Islet precursor cell (in vitro differentiated cells): ENCODE measurements around the gene SLC8A1.

ENCODE experiments used
- DNase-seq: peaks from one replicate; pipeline ENCODE4 v3.0.0-alpha.2; 2018

The SLC8A1 gene

DNA sequence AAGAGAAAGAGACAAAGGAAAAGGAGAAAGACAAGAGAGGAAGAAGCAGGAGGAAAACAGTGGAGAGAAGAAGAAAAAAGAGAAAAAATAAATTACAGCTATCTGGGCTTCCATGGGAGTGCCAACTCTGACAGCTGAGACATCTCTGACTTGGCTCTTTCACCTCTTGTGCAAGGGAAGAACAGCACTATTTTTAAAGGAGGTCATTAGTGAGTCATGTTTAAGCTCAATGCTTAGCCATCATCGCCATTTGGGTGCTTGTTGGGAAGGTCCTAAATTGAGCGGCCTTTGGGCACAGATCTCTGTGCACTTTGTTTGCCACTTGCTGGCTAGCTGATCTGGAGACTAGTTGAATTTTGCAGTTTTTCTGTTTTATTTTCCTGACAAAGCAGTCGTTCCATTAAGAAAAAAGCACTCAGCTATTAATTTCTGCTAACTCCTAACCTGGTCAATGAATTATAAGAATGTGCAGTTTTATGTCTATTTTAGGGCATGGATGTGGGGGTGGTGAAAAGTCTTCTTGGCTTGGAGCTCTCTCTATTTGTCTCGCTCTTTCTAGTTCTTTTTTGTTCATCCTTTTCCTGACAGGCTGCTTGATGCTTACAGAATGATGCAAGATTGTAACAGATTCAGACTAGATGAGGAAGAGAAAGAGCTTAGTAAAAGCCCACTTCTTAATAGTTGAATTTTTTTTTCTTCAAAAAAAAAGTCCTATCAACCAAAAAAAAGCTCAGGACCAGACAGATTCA is 231.5 kb downstream of the SLC8A1 start:
- DNase-seq: peak; percentile 64

DNA sequence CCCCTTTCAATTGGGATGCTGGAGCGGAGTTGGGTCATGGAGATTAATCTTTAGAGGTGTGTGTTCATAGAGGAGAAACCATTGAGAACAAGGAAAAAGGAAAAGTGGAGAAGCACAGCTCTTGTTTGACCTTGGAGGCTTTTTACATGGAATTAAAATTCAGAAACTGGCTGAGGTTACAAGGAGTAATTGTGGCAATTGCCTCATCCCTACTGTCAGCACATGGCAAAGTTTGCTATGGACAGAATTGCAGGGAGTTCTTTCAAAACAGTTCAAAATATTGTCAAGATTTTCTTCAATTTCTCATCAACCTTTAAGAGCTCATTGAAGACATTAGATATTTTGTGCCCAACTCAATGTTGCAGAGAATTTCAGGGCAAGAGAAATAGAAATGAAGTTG is 232.7 kb downstream of the SLC8A1 start:
- no peak for DNase-seq

DNA sequence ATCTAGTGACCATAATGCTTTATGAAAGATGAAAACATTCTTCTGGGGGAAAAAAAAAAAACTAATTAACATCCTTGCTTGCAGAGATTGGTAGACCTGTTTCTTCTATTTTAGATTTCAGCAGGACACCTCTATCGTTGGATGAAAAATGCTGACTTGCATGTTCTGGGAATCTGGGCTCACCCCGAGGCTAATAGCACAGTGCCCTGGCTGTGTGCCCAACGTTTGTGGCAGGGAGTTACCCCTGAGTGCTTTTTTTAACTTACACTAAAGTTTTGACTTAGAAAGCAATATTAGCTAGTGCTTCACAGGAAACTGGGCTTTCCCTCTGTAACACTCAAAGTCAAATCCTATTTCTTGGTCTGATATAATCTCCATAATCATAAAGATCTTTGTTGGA is 233.2 kb downstream of the SLC8A1 start:
- DNase-seq: no peak

DNA sequence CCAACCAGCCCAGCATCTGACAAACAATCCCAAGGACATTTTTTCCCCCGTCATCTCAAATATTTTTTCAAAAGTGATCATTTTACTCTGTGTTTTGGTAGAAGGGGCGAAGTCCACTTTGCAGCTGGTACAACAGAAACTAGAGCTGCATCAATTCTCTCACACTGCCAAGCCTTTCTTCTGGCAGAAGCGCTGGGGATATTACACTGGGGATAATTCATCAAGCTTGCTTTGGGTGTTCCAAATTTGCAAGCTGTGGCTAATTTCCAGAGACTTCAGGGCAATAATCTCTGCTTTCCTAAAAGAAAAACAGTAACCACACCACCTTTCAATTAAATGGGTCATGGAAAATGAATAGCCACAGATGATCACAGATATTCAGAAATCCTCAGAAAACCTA is 238.3 kb downstream of the SLC8A1 start:
- DNase-seq: no peak

DNA sequence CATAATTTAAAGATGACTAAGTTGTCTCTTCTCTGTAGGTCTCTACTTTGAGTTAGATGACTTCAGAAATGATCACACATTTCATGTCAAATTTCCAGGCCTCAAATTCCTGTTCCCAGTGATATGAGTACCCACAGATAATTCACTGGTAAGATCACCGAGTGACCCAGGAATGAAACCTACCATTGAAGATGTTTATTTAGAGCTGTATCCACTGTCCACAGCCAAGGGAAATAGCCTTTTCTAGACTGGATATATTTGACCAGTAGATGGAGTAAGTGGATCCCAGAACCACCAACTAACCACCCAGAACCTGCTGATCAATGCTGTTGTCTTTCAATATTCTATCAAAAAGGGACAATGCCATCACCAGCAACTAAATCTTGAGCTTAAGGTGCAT is 238.8 kb downstream of the SLC8A1 start:
- DNase-seq: no peak

DNA sequence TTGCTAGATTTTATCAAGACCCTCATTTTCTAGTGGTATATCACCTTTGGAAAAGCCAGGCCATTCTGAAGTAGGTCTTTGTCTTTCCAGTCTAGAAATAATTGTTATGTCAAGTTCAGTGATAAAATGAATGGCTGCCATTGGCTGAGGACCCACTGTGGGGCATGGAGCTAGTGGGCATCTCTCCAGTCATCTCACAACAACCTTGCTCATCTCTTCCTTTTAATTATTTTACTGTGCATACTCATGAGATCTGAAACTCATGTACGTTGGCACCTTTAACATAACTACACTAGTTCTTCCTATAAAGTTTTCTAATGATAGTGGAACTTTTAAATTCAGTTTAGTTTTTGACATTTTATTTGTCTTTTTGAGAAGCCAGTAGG is 240.9 kb downstream of the SLC8A1 start:
- no peak for DNase-seq

DNA sequence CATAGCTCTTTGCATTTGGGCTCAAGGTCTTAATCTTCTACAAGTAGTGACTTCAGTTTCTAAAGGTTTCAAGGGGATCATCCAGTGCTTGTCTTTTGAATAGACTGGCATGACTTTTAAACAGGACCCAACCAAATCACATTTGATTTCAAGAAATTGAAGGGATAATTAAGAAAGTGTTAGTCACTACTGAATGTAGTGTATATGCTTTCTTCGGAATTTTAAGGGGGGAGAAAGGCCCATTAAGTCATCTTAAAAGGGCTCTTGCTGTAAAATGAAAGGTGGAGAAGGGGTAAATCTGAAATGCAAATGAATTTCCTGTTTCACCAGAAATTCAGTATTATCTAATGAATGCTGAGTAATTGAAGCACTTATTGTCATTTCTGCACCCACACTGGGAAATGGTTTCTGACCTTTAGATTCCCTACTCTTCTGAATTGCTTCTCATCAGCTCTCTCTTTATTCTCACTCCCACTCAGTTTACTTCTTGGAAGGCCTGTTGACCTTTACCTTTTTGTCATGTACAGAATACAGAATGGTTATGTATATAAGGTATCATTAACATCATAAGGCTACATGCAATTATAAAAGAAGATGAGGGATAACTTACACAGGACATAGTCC is 241.4 kb downstream of the SLC8A1 start:
- no peak for DNase-seq

DNA sequence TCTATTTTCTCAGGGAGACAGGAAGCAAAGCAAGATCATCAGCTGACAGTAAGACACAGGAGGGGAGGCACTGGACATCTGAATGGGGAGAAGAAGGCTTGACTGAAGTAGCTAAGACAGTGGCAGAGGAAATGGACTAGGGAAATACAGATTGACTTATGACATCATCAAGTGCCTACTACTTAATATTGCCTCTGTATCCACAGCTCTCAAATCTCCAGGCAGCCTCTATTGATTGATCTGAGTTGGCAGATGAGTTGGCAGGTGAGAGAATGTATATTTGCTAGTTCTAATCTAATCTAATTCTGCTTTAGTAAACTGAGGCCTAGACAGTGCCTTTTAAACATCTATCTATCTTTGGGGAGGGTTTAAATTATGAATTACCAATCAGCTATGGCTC is 242.1 kb downstream of the SLC8A1 start:
- no peak for DNase-seq

DNA sequence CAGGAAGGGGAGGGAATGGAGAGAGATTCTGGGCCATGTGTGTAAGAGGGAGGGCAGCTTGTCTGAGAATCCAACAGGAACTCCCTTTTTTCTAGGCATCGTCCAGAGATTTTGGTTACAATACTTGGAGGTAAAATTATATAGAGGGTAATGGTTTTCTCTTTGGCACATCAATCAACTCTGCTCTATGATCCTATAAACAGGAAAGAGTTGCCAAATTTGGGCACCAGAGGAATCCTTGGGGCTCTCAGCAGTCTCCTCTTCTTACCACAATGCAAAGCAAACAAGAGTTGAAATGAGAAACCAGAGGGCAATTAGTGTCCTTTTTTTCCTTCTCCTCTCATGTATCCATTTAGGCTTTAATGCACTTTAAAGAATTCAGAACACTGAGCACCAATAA is 243.4 kb downstream of the SLC8A1 start:
- DNase-seq: no peak

DNA sequence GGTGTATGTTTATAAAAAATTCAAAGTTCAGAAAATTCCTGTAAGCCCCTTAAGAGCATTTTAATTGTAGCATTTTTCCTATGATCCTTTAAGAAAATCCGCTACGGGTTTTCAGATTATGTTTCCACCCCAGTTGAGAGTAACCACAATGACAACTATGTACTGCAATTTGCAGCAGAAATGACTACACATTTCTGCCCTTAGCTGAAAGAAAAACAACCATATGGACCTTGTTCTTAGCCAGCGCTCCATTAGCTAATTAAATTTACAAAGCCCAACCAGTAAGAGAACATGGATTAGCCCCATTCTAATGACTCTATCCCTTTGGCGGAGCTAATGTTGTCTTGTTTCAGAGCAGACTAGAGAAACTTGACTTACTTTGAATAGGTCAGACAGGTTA is 247.6 kb downstream of the SLC8A1 start:
- no peak for DNase-seq

DNA sequence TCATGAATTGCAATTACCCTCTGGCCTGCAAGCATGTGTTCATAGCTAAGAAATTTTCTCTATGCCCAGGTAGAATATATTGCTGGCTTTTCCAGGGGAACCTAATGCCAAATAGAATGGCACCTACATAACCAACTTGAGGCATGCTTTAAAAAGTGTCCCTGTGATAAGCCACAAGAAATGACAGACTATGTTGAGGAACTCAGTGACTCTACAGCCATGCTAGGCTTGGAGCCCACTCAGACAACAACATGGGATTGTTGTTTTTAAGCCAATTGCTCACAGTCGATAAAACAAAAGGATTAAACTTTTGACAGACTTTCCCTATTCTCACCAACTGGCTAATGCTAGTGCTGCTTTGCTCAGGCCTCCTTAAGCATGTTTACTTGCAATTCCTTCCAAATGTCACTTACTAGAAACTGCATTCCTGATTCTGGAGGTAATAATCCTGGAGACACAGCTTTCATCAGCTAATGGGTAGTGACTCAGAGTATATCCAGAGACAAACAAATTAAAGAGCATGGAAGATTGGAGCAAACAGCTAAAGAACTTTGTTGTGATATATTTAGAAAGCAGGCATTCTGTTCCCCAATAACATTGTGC is 249.0 kb downstream of the SLC8A1 start:
- DNase-seq: no peak

DNA sequence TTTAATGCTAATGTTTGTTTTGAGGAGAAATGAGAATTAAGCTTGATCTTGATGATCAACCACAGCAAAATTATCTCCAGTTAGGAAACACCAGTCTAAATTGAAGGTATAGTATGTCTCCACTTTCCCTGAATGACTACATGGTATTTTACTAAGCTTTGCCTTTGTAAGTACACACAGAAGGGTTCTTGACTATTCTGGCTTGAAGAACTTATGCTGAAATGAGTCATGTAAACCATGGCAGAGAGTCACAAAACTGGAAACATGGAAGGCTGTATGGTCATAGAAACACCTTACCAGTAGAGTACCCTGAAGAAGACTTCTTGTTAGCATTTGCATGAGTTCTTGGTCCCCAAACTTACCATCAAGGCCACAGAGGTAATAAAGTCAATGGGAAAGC is 250.5 kb downstream of the SLC8A1 start:
- DNase-seq: no peak

DNA sequence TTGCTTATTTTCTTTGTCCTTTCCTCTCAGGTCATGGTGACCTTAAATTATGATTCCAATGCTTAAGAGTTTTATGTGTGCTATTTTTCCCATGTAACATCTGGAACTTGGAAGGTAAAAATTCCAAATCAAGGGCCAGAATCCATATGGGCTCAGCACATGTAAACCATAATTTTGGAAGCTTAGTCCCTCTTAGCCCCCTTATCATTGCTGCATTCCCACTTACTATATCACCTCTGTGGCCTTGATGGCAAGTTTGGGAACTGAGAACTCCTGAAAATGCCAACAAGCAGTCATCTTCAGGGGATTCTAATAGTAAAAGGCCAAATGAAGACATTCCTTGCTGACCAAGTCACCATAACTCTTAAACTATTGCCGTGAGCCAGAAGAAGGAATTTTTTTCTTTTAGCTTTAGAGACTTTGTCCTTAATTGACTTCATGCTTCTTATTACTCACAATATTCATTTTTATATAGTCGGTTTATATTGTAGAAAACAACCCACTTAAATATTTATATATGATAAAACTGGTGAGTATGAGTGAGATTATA is 251.4 kb downstream of the SLC8A1 start:
- no peak for DNase-seq

DNA sequence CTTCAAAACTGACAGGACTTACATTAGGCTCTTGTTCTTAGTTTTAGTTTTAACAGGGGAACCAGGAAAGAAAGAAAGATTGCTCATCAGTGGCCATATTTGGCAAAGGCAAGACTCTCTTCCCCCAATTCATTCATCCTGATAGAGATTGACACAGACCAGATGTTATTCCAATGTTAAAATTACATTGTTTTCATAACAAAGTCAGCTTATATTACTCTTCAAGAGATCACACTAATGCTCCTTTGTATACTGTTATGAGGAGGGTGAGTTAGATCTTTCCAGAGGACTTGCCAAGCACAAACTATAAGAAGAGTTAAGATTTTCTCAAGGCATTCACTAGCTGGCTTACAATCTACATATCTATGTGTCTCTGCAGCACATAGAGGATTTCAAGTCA is 252.1 kb downstream of the SLC8A1 start:
- DNase-seq: no peak

DNA sequence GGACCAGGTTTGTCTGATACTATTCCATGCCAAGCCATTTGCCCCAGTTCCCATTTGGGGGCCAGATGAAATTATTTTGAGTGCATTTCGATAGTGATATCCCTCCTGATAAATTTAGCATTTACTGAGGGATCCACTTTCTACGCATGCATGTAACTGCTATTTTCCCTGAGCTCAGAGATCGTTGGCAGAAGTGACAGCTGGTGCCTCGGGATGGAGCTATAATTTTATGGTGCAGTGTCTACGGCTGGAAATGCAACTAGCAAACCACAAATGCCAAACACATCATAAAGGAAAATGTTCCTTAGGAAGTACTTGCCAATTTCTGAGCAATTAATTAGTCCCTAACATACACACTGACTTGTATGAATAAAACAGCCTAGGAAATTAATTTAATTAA is 254.8 kb downstream of the SLC8A1 start:
- DNase-seq: no peak

DNA sequence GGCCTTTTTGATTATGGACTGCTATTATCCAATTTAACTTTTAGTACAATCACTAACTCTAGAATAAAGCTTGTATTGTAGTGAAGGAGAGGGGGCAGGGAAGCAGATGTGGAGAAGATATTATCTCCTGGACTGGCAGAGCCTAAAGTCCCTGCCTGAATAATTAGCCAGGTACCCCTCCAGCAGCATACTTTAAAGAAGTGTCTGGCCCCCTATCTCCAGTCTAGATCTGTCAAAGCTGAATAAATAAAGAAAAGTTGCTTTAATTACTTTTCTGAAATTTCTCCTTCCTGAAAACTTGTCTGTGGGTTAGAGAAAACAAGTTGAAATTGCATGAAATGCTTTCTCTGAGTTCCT is 258.2 kb downstream of the SLC8A1 start:
- no peak for DNase-seq

DNA sequence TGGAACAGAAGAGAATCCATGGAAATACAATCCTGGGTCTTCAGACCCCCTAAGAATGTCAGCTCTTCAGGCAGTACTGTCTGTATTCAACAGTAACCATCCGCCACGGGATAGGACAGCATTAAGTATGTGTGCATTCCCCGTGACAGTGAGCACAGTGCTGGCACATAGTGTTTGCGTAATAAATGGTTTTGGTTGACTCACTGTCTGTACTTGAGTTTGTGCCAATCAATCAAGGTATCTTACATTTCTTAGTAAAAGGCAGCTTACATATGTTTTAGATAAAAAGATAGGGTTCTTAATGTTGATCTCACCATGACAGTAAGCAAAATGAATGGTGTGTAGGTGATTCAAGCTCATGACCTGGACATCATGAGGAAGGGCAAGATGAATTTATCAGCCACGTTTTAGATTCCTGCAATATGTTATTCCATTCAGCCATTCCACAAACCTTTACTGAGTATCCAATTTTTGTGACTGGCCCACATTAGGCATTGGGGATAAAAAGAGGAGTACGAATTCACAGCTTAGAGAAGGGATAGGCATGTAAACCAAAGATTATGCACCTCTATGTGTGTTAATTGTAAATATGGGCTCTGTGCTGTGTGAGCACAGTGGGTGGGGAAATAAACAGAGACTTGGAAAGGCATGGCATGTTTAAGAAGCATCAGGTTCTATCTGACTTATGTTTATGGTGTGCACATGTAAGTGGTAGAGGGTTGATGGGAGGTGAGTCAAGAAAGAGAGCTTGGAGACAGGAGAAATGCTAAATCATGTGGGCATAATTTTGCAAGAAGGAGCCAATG is 258.8 kb downstream of the SLC8A1 start:
- DNase-seq: no peak

DNA sequence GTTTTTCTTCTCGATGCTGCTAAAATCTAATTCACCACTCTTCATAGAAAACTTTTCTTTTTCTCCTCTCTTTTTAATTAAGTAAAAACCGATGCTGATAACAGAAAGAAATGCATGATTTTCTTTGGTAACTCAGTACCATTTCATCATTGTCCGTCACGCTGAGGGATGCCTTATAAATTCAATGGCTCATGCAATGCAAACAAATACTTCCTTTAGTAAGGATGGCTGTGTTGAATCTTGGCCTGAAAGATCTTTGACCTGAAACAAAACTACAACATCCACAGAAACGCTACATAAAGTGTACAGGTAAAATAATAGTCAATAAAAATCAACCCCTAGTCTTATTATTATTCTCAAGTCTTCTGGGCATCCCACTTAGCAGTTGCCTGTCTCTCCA is 261.4 kb downstream of the SLC8A1 start:
- DNase-seq: no peak

DNA sequence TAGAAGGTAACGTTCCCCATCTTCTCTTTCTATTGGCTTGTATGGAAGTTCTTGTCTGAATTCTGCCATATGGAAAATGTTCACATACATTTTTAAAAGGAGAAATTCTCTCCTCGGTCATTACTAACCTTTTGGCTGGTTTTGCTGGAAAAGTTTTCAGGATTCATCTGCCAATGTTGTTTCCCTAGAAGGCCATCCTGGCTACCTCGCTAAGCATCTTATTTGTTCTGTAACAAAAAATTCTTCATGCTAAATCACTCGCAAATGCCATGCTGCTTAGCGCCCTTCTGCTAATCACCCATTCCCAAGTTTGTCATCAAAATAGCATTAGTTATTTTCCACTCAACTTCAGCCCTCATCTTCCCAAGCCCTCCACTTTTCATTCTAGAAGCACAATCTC is 262.0 kb downstream of the SLC8A1 start:
- DNase-seq: no peak

DNA sequence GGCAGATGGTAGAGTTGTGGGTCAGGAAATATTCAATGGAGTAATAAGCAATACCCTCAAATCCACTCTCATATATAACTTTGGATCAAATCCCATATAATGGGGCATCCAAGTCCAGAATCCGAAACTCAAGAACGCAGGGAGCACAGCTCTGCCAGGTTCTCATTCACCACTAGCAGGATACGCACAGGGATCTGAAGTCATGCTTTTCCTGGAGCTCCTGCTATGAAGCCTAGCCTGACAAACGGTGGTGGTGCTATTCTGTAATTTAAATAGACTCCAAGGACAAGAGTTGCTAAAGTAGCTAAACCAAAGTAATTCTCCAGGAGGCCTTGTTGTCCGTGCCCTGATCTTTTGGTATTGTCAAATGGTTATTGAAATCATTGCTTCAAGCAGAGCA is 264.8 kb downstream of the SLC8A1 start:
- DNase-seq: no peak

DNA sequence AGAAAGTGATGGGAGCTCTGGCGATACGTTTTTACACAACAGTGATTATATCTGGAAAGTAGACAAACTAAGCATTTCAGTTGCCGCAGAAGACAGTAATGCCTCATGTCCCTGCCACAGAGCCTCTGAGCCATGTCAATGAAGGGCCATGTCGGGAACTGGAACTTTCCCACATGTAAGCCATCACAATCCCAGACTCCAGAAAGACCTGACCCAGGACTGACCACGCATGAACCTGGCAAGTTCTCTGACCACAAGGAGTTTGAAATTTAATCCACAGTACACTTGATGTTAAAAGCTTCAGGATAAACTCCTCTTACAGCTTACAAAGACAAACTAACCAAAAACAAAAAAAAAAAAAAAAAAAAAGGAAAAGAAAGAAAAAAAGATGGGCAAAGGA is 267.3 kb downstream of the SLC8A1 start:
- no peak for DNase-seq

DNA sequence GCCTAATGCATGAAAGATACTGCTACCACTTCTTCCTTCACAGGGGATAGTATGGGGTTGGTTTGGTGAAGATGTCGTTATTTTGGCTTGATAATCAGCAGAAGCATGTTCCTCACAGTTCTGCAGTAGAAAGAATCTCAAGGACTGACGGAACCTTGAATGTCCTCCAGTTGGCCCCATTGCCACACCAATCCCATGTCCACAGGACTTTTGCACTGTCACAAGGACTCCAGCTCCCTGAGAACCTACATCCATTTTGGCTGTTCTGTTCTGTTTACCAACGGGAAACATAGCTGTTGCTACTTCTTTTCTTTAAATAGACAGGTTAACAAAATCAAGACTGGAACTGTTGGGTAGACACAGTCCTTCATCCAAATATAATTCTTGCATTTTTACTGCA is 270.0 kb downstream of the SLC8A1 start:
- DNase-seq: no peak

DNA sequence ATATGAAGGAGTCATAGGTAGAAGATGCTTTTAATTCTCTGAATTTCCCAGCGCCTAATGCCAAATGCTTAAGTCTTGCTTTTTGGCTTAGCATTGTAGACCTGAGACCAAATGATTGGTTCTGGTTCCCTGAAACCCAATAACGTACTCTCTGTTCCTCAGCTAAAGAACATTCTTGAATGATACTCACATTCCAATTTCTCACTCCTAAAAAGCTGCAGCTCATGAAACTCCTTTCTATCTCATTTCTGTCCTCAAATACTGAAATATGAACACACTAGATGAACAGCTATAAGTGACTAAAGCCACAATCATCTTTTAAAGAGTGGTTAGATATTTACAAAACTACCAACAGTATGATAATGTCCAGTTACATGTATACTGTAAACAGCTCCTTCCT is 272.1 kb downstream of the SLC8A1 start:
- DNase-seq: no peak

DNA sequence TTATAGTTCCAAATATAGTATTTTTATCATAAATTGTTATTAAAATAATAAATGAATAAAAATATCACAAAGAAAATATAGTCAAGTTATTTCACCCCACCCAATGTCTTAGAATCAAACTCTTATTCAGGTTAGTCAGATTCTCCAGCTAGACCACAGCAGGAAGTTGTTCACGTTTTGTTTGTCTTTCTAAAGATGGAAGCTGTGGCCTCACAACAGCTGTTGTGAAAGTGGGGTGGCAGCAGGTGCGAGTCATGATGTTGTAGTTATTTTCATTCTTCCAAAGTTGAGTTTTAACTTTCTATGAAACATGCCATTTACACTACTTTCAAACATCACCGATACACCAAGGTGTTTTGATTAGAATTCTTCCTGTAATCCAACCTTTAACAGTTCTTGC is 272.9 kb downstream of the SLC8A1 start:
- DNase-seq: no peak
